ENCODE data around the gene ZDHHC11B.

GRCh38 chr5:821504-821903, 37.0 kb upstream of the ZDHHC11B start:
- TF ChIP-seq ZNF830 (tag by site-specific recombination; IDR thresholded peaks at IDR 0.05; ENCODE audit: low read depth) (no peak), ZNF571 (tag by site-specific recombination; IDR thresholded peaks at IDR 0.05) (no peak), ZNF473 (tag by site-specific recombination; IDR thresholded peaks at IDR 0.05) (no peak), CTCF (tag by site-specific recombination; IDR thresholded peaks at IDR 0.05) (no peak), REST (tag by site-specific recombination; IDR thresholded peaks at IDR 0.05) (no peak), ZNF433 (tag by site-specific recombination; IDR thresholded peaks at IDR 0.05; ENCODE audit: low read depth) (no peak), KLF9 (tag by site-specific recombination; IDR thresholded peaks at IDR 0.05; ENCODE audit: low read depth) (no peak), ZNF768 (tag by site-specific recombination; IDR thresholded peaks at IDR 0.05) (no peak), SP2 (tag by site-specific recombination; IDR thresholded peaks at IDR 0.05) (no peak), ZNF791 (tag by site-specific recombination; IDR thresholded peaks at IDR 0.05) (no peak)
- TF ChIP-seq, protein P1, sequence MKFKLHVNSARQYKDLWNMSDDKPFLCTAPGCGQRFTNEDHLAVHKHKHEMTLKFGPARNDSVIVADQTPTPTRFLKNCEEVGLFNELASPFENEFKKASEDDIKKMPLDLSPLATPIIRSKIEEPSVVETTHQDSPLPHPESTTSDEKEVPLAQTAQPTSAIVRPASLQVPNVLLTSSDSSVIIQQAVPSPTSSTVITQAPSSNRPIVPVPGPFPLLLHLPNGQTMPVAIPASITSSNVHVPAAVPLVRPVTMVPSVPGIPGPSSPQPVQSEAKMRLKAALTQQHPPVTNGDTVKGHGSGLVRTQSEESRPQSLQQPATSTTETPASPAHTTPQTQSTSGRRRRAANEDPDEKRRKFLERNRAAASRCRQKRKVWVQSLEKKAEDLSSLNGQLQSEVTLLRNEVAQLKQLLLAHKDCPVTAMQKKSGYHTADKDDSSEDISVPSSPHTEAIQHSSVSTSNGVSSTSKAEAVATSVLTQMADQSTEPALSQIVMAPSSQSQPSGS (tag by site-specific recombination; IDR thresholded peaks at IDR 0.05; ENCODE audit: low read depth): no peak
- TF ChIP-seq, protein P2, sequence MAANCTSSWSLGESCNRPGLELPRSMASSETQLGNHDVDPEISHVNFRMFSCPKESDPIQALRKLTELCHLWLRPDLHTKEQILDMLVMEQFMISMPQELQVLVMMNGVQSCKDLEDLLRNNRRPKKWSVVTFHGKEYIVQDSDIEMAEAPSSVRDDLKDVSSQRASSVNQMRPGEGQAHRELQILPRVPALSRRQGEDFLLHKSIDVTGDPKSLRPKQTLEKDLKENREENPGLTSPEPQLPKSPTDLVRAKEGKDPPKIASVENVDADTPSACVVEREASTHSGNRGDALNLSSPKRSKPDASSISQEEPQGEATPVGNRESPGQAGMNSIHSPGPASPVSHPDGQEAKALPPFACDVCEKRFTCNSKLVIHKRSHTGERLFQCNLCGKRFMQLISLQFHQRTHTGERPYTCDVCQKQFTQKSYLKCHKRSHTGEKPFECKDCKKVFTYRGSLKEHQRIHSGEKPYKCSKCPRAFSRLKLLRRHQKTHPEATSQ (tag by site-specific recombination; IDR thresholded peaks at IDR 0.05): no peak
- TF ChIP-seq, protein P3, sequence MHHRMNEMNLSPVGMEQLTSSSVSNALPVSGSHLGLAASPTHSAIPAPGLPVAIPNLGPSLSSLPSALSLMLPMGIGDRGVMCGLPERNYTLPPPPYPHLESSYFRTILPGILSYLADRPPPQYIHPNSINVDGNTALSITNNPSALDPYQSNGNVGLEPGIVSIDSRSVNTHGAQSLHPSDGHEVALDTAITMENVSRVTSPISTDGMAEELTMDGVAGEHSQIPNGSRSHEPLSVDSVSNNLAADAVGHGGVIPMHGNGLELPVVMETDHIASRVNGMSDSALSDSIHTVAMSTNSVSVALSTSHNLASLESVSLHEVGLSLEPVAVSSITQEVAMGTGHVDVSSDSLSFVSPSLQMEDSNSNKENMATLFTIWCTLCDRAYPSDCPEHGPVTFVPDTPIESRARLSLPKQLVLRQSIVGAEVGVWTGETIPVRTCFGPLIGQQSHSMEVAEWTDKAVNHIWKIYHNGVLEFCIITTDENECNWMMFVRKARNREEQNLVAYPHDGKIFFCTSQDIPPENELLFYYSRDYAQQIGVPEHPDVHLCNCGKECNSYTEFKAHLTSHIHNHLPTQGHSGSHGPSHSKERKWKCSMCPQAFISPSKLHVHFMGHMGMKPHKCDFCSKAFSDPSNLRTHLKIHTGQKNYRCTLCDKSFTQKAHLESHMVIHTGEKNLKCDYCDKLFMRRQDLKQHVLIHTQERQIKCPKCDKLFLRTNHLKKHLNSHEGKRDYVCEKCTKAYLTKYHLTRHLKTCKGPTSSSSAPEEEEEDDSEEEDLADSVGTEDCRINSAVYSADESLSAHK (tag by site-specific recombination; IDR thresholded peaks at IDR 0.05): no peak
